ENCODE results near the gene IGFBP2. TPM values are rescaled to one million over a fixed set of nuclear protein-coding genes. Genes with fewer than 3 reads are reported as not detected.

The IGFBP2 gene
- polyA plus RNA-seq, 1 donor (not counting 4 experiments of a cell fraction or from before 2014, with no cell fraction given): 10.2 TPM

DNA sequence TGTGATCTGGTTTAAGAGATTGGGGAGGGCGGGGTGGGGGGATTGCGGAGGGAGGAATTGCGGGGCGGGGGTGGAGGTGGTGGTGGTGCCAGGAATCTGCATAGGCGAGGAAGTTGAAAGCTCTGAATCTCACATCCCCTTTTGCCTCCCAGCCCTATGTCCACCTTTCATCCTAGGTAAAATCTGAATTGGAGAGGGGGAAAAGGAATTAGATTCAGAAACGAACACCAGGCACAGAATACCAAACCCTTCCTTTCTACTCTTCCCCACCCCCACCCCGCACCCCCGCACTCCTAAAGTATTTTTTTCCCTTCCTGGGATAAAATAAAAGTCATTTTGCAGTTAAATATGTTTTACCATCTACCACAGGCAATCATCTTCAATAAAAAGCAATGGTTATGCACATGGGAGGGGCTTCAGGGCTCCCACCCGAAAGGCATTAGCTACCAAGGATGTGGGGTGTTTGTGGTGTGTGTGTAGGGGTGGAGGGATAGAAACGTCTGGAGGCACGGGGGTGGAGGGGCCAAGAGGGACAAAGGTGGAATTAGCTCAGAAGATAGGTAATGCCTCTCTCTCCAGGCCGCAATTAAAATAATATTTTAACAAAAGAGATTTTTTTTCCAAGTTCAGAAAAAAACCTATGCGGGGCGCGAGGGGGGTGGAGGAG is 60.3 kb downstream of the IGFBP2 start:
- Histone ChIP-seq H3K36me3 (ENCODE audit: control insufficient read depth in 2 of 2, extremely low read depth in 1 of 2, insufficient read depth in 2 of 2, low read length in 2 of 2) (no peaks in the 10 kb centered on the region), H3K4me2 (ENCODE audit: control insufficient read depth, extremely low read depth, insufficient read depth, low read depth, low read length) (peak overlapping the region; percentile 92), H3K9ac (ENCODE audit: control insufficient read depth, extremely low read depth, insufficient read depth, low read length) (no peak overlapping the region), H3K27ac (ENCODE audit: control insufficient read depth, insufficient read depth, low read length) (no peak overlapping the region), H3K4me1 (ENCODE audit: control insufficient read depth, extremely low read depth, insufficient read depth, low read length) (peaks cover 49% of the 10 kb centered on the region), H2AFZ (ENCODE audit: control insufficient read depth, low read length) (no peak overlapping the region), H3K27me3 (ENCODE audit: control insufficient read depth, extremely low read depth, insufficient read depth, low read length) (peaks cover 17% of the 10 kb centered on the region), H4K20me1 (ENCODE audit: control insufficient read depth, extremely low read depth, insufficient read depth, low read length) (no peaks in the 10 kb centered on the region), H3K9me3 (ENCODE audit: control insufficient read depth, low read depth, low read length) (no peaks in the 10 kb centered on the region), H3K9me1 (ENCODE audit: control insufficient read depth, extremely low read depth, insufficient read depth, low read length) (no peaks in the 10 kb centered on the region), H3K4me3 (ENCODE audit: control insufficient read depth in 2 of 3, extremely low read depth in 1 of 3, insufficient read depth in 2 of 3, low read depth in 1 of 3, low read length in 3 of 3) (peak overlapping the region; percentile 37 to 68 (median 43)), H3K79me2 (ENCODE audit: control insufficient read depth, insufficient read depth, low read length) (no peaks in the 10 kb centered on the region)
- dilution Hi-C loops (cut with MboI; ENCODE audit: extremely low pct_ligation_motif_present, low sequenced_read_pairs): no loop called here
- TF ChIP-seq EZH2 (IDR thresholded peaks at IDR 0.05; ENCODE audit: low read length) (no peak), CTCF (optimal IDR thresholded peaks at IDR 0.05 in 1 of 3, IDR thresholded peaks at IDR 0.05 in 1 of 3, conservative IDR thresholded peaks at IDR 0.05 in 1 of 3; ENCODE audit: extremely low read depth in 1 of 3, insufficient read depth in 2 of 3, low read length in 3 of 3) (no peak)
- DNase-seq (ENCODE audit: low read depth, low spot score) (no peak), FAIRE-seq (no peak)

GRCh38 chr2:216694082-216694825 is 61.0 kb downstream of the IGFBP2 start:
- H3K4me3 ChIP-seq (ENCODE audit: control insufficient read depth in 2 of 3, extremely low read depth in 1 of 3, insufficient read depth in 2 of 3, low read depth in 1 of 3, low read length in 3 of 3): peak overlapping the region; percentile 37 to 68 (median 43)
- H3K79me2 ChIP-seq (ENCODE audit: control insufficient read depth, insufficient read depth, low read length): no peaks in the 10 kb centered on the region
- FAIRE-seq (peak; percentile 20), DNase-seq (ENCODE audit: low read depth, low spot score) (no peak)
- no peaks in the 10 kb centered on the region for H3K9me1 ChIP-seq (ENCODE audit: control insufficient read depth, extremely low read depth, insufficient read depth, low read length)
- TF ChIP-seq CTCF (optimal IDR thresholded peaks at IDR 0.05 in 1 of 3, IDR thresholded peaks at IDR 0.05 in 1 of 3, conservative IDR thresholded peaks at IDR 0.05 in 1 of 3; ENCODE audit: extremely low read depth in 1 of 3, insufficient read depth in 2 of 3, low read length in 3 of 3) (no peak), EZH2 (IDR thresholded peaks at IDR 0.05; ENCODE audit: low read length) (no peak)
- no peaks in the 10 kb centered on the region for H3K36me3 ChIP-seq (ENCODE audit: control insufficient read depth in 2 of 2, extremely low read depth in 1 of 2, insufficient read depth in 2 of 2, low read length in 2 of 2)
- peak overlapping the region; percentile 22 for H3K9ac ChIP-seq (ENCODE audit: control insufficient read depth, extremely low read depth, insufficient read depth, low read length)
- H3K27ac ChIP-seq (ENCODE audit: control insufficient read depth, insufficient read depth, low read length): no peak overlapping the region
- peak overlapping the region; percentile 74 for H2AFZ ChIP-seq (ENCODE audit: control insufficient read depth, low read length)
- dilution Hi-C loops (cut with MboI; ENCODE audit: extremely low pct_ligation_motif_present, low sequenced_read_pairs): no loop called here
- H3K4me2 ChIP-seq (ENCODE audit: control insufficient read depth, extremely low read depth, insufficient read depth, low read depth, low read length): peak overlapping the region; percentile 92
- H3K9me3 ChIP-seq (ENCODE audit: control insufficient read depth, low read depth, low read length): no peaks in the 10 kb centered on the region
- peaks cover 17% of the 10 kb centered on the region for H3K27me3 ChIP-seq (ENCODE audit: control insufficient read depth, extremely low read depth, insufficient read depth, low read length)
- no peaks in the 10 kb centered on the region for H4K20me1 ChIP-seq (ENCODE audit: control insufficient read depth, extremely low read depth, insufficient read depth, low read length)
- H3K4me1 ChIP-seq (ENCODE audit: control insufficient read depth, extremely low read depth, insufficient read depth, low read length): peaks cover 42% of the 10 kb centered on the region

All from keratinocyte (primary cell).